GM12878 (cell line): ENCODE results near the gene OR6P1. TPM values are rescaled to one million over a fixed set of nuclear protein-coding genes. Genes with fewer than 3 reads are reported as not detected.

ENCODE experiments used
- ATAC-seq: fragments of 200-7000 bp; cut with Tn5 transposase; 3 replicates; pipeline ENCODE4 v1.9.1; 2020; ENCODE audit warnings: mild to moderate bottlenecking, moderate library complexity
- BruUV-seq: library from RNA; stranded (reverse); fragments of 400-500 nt; replicated peaks from 2 replicates; lab custom pipeline; 2021; lab: Mats Ljungman, UMichigan
- CTCF ChIA-PET: fragments of 300-600 bp; sonication (Branson Sonifier 250); formaldehyde crosslinking; extraction: SDS; loops from one replicate; lab custom pipeline; 2021; ENCODE audit warnings: inconsistent platforms; lab: Yijun Ruan, JAX
- POLR2A ChIA-PET: fragments of 350-600 bp; formaldehyde crosslinking; extraction: SDS; loops from one replicate; lab custom pipeline; 2021; ENCODE audit warnings: inconsistent platforms; lab: Charles Lee
- RAD21 ChIA-PET: fragments of 300-600 bp; sonication (Branson Sonifier 250); formaldehyde crosslinking; loops from one replicate; lab custom pipeline; 2023; ENCODE audit warnings: antibody characterized with exemption; ENCODE audit not compliant: unreplicated experiment; lab: Charles Lee
- SMC1A ChIA-PET: fragments of 300-600 bp; sonication (Branson Sonifier 250); formaldehyde crosslinking; loops from one replicate; lab custom pipeline; 2023; ENCODE audit not compliant: unreplicated experiment, uncharacterized antibody; lab: Charles Lee
- DNase-seq: peaks from one replicate; pipeline ENCODE4 v3.0.0-alpha.2; 2011; ENCODE audit warnings: low read depth, low spot score
- FAIRE-seq: peaks from 3 replicates; lab custom pipeline; 2011; peaks lifted over from hg19 to GRCh38; lab: Jason Lieb, UNC
- H2AFZ ChIP-seq: 2 replicates; pipeline ENCODE4 v1.6.0; 2011; ENCODE audit warnings: low read depth, low read length, control low read depth; ENCODE audit not compliant: control insufficient read depth
- H3K27ac ChIP-seq: 2 replicates; pipeline ENCODE4 v1.5.1; 2011; ENCODE audit warnings: control low read depth; ENCODE audit not compliant: control insufficient read depth, insufficient read depth
- H3K27me3 ChIP-seq, 2 experiments: replicated peaks in 1 of 2; 2 replicates each; pipeline versions ENCODE4 v1.6.0 to v1.6.1; 2011; ENCODE audit warnings: low read length in 1 of 2; ENCODE audit not compliant: control insufficient read depth in 2 of 2, insufficient read depth in 2 of 2
- H3K36me3 ChIP-seq, 2 experiments: 2 replicates each; pipeline ENCODE4 v1.5.1; 2011; ENCODE audit warnings: low read length in 1 of 2; ENCODE audit not compliant: control insufficient read depth in 2 of 2, insufficient read depth in 2 of 2
- H3K4me1 ChIP-seq: 2 replicates; pipeline ENCODE4 v1.6.1; 2011; ENCODE audit warnings: mild to moderate bottlenecking, low read length, moderate library complexity, mixed read lengths; ENCODE audit not compliant: control insufficient read depth, insufficient read depth
- H3K4me2 ChIP-seq: 2 replicates; pipeline ENCODE4 v1.6.0; 2011; ENCODE audit warnings: control low read depth; ENCODE audit not compliant: control insufficient read depth, insufficient read depth
- H3K4me3 ChIP-seq: fragments of 200-600 bp; sonication (generic); 2 replicates; pipeline ENCODE4 v1.5.1; 2016
- H3K79me2 ChIP-seq: 2 replicates; pipeline ENCODE4 v1.6.0; 2011; ENCODE audit warnings: low read length; ENCODE audit not compliant: control insufficient read depth, insufficient read depth
- H3K9ac ChIP-seq: 2 replicates; pipeline ENCODE4 v1.8.0; 2011; ENCODE audit warnings: low read length, control low read depth, mixed read lengths; ENCODE audit not compliant: control insufficient read depth, insufficient read depth
- H3K9me3 ChIP-seq: replicated peaks from 3 replicates; pipeline ENCODE4 v1.5.1; 2011; ENCODE audit warnings: mild to moderate bottlenecking, low read length; ENCODE audit not compliant: control insufficient read depth, insufficient read depth
- H4K20me1 ChIP-seq: 2 replicates; pipeline ENCODE4 v1.6.0; 2011; ENCODE audit not compliant: control insufficient read depth, insufficient read depth
- ATF3 ChIP-seq: IDR thresholded peaks from 2 replicates; pipeline ENCODE4 v1.6.1; 2011; ENCODE audit warnings: low read depth, mild to moderate bottlenecking, low read length, moderate library complexity, borderline replicate concordance; ENCODE audit errors: extremely low read depth
- CHD4 ChIP-seq: fragments of 200-600 bp; sonication (generic); IDR thresholded peaks from 2 replicates; pipeline ENCODE4 v1.6.1; 2016; ENCODE audit warnings: mild to moderate bottlenecking
- CTCF ChIP-seq, 3 experiments: IDR thresholded peaks in 2 of 3; conservative IDR thresholded peaks in 1 of 3; 2 replicates each; pipeline ENCODE4 v1.5.1; 2011; ENCODE audit warnings: low read depth in 3 of 3, low read length in 3 of 3, mild to moderate bottlenecking in 3 of 3, control low read depth in 2 of 3, moderate library complexity in 2 of 3, inconsistent platforms in 1 of 3, mixed read lengths in 1 of 3; ENCODE audit not compliant: control insufficient read depth in 2 of 3, insufficient read depth in 1 of 3; ENCODE audit errors: extremely low read depth in 1 of 3
- MAX ChIP-seq: IDR thresholded peaks from 2 replicates; pipeline ENCODE4 v1.6.1; 2012; ENCODE audit warnings: low read depth, low read length, improper control_type of control experiment
- MTA2 ChIP-seq: fragments of 450-650 bp; IDR thresholded peaks from 2 replicates; pipeline ENCODE4 v1.6.1; 2016; ENCODE audit warnings: low read depth, mild to moderate bottlenecking, moderate library complexity
- PKNOX1 ChIP-seq: fragments of 450-650 bp; IDR thresholded peaks from 2 replicates; pipeline ENCODE4 v1.6.1; 2016; ENCODE audit warnings: mild to moderate bottlenecking
- RELB ChIP-seq: fragments of 450-650 bp; IDR thresholded peaks from 2 replicates; pipeline ENCODE4 v1.6.1; 2017; ENCODE audit warnings: low read depth, mild to moderate bottlenecking, moderate library complexity
- SMAD1 ChIP-seq: fragments of 450-650 bp; IDR thresholded peaks from 2 replicates; pipeline ENCODE4 v1.6.1; 2018; ENCODE audit warnings: mild to moderate bottlenecking, low read depth; ENCODE audit not compliant: partially characterized antibody
- SREBF1 ChIP-seq: IDR thresholded peaks from 2 replicates; pipeline ENCODE4 v1.6.1; 2012; ENCODE audit warnings: mild to moderate bottlenecking, low read length
- SUZ12 ChIP-seq: fragments of 200-600 bp; sonication (generic); IDR thresholded peaks from one replicate; pipeline ENCODE4 v1.6.1; 2018; ENCODE audit warnings: antibody characterized with exemption, mild to moderate bottlenecking; ENCODE audit not compliant: unreplicated experiment
- ZNF207 ChIP-seq: fragments of 450-650 bp; IDR thresholded peaks from 2 replicates; pipeline ENCODE4 v1.6.1; 2014; ENCODE audit warnings: antibody characterized with exemption, mild to moderate bottlenecking, borderline replicate concordance
- WGBS: methylation state at CpG from one replicate; pipeline ENCODE4 v1.1.6; 2016; ENCODE audit warnings: low lambda C conversion rate; ENCODE audit not compliant: insufficient replicate concordance, insufficient coverage; ENCODE audit errors: missing lambda C conversion rate; 5-methylcytosine and 5-hydroxymethylcytosine counted together
- in situ Hi-C: fragments of 300-500 bp; cut with MboI; formaldehyde crosslinking; loops from 9 replicates; pipeline ENCODE4 v1.14.3; 2018; ENCODE audit warnings: mixed read lengths
- intact Hi-C: fragments of 100-400 bp; cut with micrococcal nuclease; formaldehyde crosslinking; loops from one replicate; pipeline ENCODE4 v1.14.2; 2022; ENCODE audit not compliant: unreplicated experiment
- polyA plus RNA-seq, 11 experiments: library from polyadenylated mRNA; depleted of rRNA in 4 of 11; unstranded in 6 of 11; stranded (reverse) in 5 of 11; fragments of >200 nt; fragmentation: Nextera tagmentation in 4 of 11; fragmentation: Illumina TruSeq in 1 of 11; extraction: Ambion mirVana in 4 of 11; extraction: Trizol in 1 of 11; gene quantifications; 1 replicate in 1 of 11; 2 replicates in 10 of 11; pipeline versions ENCODE4 v1.2.1 to v1.2.3, GENCODE V29; 2011 to 2016; ENCODE audit warnings: inconsistent platforms in 2 of 11, missing spikeins in 2 of 11, low read depth in 1 of 11
- total RNA-seq, 4 experiments: library from RNA; depleted of rRNA in 3 of 4; stranded (reverse); fragments of >200 nt in 3 of 4; fragmentation: Illumina TruSeq in 1 of 4; extraction: Trizol in 1 of 4; gene quantifications; 2 replicates each; pipeline versions ENCODE4 v1.2.1 to v1.2.3, GENCODE V29; 2013 to 2021

Gene OR6P1
- total and polyA plus RNA-seq, 10 of the 15 experiments (the other 5 are each of a cell fraction or from before 2014, with no cell fraction given): not detected

- intact Hi-C loops: no loop called here
- in situ Hi-C loops: no loop called here
- RAD21 ChIA-PET: no interaction called here
- BruUV-seq: no TSS peak
- Histone ChIP-seq H3K9ac (no peak within 1 kb of the TSS), H3K27ac (no peak within 1 kb of the TSS), H3K9me3 (no peaks in the 10 kb centered on the region), H3K79me2 (no peaks in the 10 kb centered on the region), H3K4me2 (no peak within 1 kb of the TSS), H2AFZ (no peak within 1 kb of the TSS), H3K36me3 (no peaks in the 10 kb centered on the region), H3K4me1 (no peaks in the 10 kb centered on the region), H3K4me3 (no peak within 1 kb of the TSS), H3K27me3 (no peaks in the 10 kb centered on the region), H4K20me1 (no peaks in the 10 kb centered on the region)
- FAIRE-seq (no peak), ATAC-seq (no peak), DNase-seq (no peak)
- TF ChIP-seq SREBF1: no peak
- TF ChIP-seq MTA2: no peak
- no peak for TF ChIP-seq PKNOX1
- POLR2A ChIA-PET: no interaction called here
- CTCF ChIA-PET: no interaction called here
- SMC1A ChIA-PET: no interaction called here
- WGBS: 25% methylated on average over 1 of the region's 1 CpG
Measured at GRCh38 chr1:158604968-158605367, 34.6 kb upstream of the OR6P1 start, which contains the start of gene OR10Z1. Gene OR10Z1, plus strand, starts transcription at chr1:158605268. Its CDS starts 1,171 bp downstream, at chr1:158606439.

- Histone ChIP-seq H4K20me1 (no peaks in the 10 kb centered on the region), H3K36me3 (no peaks in the 10 kb centered on the region), H3K27me3 (no peaks in the 10 kb centered on the region), H3K4me3 (no peak overlapping the region), H3K4me1 (no peaks in the 10 kb centered on the region), H3K9me3 (no peaks in the 10 kb centered on the region; the same call in 2 of the 3 replicates), H3K79me2 (no peaks in the 10 kb centered on the region), H3K9ac (no peak overlapping the region), H2AFZ (no peak overlapping the region), H3K27ac (no peak overlapping the region), H3K4me2 (no peak overlapping the region)
- ChIA-PET RAD21 (no interaction called here), SMC1A (no interaction called here), POLR2A (no interaction called here), CTCF (no interaction called here)
- in situ Hi-C loops: no loop called here
- BruUV-seq: no TSS peak
- 59% methylated on average over 2 of the region's 2 CpGs for WGBS
- intact Hi-C loops: no loop called here
- ATAC-seq: no peak
- FAIRE-seq: no peak
- no peak for DNase-seq
- TF ChIP-seq CHD4 (no peak), SUZ12 (no peak), ZNF207 (no peak), MAX (no peak), CTCF (IDR thresholded peaks at IDR 0.05 in 2 of 3, conservative IDR thresholded peaks at IDR 0.05 in 1 of 3; ENCODE audit: control insufficient read depth in 2 of 3, extremely low read depth in 1 of 3, insufficient read depth in 1 of 3, low read depth in 3 of 3, low read length in 3 of 3) (no peak), SMAD1 (no peak), ATF3 (no peak), RELB (no peak)
Measured at GRCh38 chr1:158600735-158601134, 30.4 kb upstream of the OR6P1 start.
